HCT116 (cell line): ENCODE results near the gene SMIM32. TPM values are rescaled to one million over a fixed set of nuclear protein-coding genes. Genes with fewer than 3 reads are reported as not detected.

ENCODE experiments used
- ATAC-seq: fragments of 200-7000 bp; cut with Tn5 transposase; 2 replicates; pipeline ENCODE4 v1.9.1; 2020; ENCODE audit warnings: mild to moderate bottlenecking, moderate library complexity
- BruUV-seq: library from RNA; stranded (reverse); fragments of 400-500 nt; replicated peaks from 2 replicates; lab custom pipeline; 2021; lab: Mats Ljungman, UMichigan
- CTCF ChIA-PET: fragments of 300-600 bp; sonication (Branson Sonifier 250); formaldehyde crosslinking; loops from one replicate; lab custom pipeline; 2021; ENCODE audit warnings: antibody characterized with exemption; lab: Charles Lee
- POLR2A ChIA-PET: fragments of 300-600, 350-600 bp; sonication (Branson Sonifier 250); formaldehyde crosslinking; loops from one replicate; lab custom pipeline; 2021; ENCODE audit warnings: antibody characterized with exemption; lab: Charles Lee
- RAD21 ChIA-PET, 2 experiments: fragments of 300-600 bp; sonication (Branson Sonifier 250); formaldehyde crosslinking; loops; one replicate each; lab custom pipeline; 2023; ENCODE audit warnings: low total read pairs in 2 of 2; ENCODE audit not compliant: uncharacterized antibody in 2 of 2, unreplicated experiment in 2 of 2, low non-redundant PET in 1 of 2; lab: Charles Lee
- DNase-seq: peaks from one replicate; pipeline ENCODE4 v3.0.0-alpha.2; 2010; ENCODE audit warnings: low read depth, low spot score
- H2AFZ ChIP-seq: fragments of 200-600 bp; shearing (Covaris generic), sonication (generic); 2 replicates; pipeline ENCODE4 v1.6.1; 2017; ENCODE audit warnings: low read depth, mixed run types, mixed read lengths, antibody characterized with exemption, low read length; ENCODE audit not compliant: poor library complexity, severe bottlenecking
- H3K27ac ChIP-seq: 2 replicates; pipeline ENCODE4 v1.5.1; 2012; ENCODE audit warnings: low read depth, low read length
- H3K27me3 ChIP-seq: fragments of 200-600 bp; sonication (generic); 2 replicates; pipeline ENCODE4 v1.6.1; 2016; ENCODE audit warnings: mixed run types, low read length, mixed read lengths; ENCODE audit not compliant: insufficient read depth
- H3K36me3 ChIP-seq, 2 experiments: fragments of 200-500 bp in 1 of 2; fragments of 200-600 bp in 1 of 2; sonication (Bioruptor generic) in 1 of 2; sonication (generic) in 1 of 2; 2 replicates each; pipeline versions ENCODE4 v1.5.1 to v1.6.1; 2014 to 2016; ENCODE audit warnings: low read length in 2 of 2, inconsistent platforms in 1 of 2, mixed read lengths in 1 of 2, mixed run types in 1 of 2; ENCODE audit not compliant: insufficient read depth in 2 of 2, control insufficient read depth in 1 of 2
- H3K4me1 ChIP-seq, 2 experiments: fragments of 200-600 bp in 1 of 2; sonication (generic) in 1 of 2; 2 replicates each; pipeline versions ENCODE4 v1.5.1 to v1.6.1; 2012 to 2017; ENCODE audit warnings: low read length in 2 of 2, inconsistent platforms in 1 of 2, mild to moderate bottlenecking in 1 of 2, mixed read lengths in 1 of 2, mixed run types in 1 of 2, moderate library complexity in 1 of 2; ENCODE audit not compliant: insufficient read depth in 2 of 2, control insufficient read depth in 1 of 2
- H3K4me2 ChIP-seq: fragments of 200-600 bp; sonication (generic); 2 replicates; pipeline ENCODE4 v1.6.1; 2017; ENCODE audit warnings: mixed run types, low read length, mixed read lengths
- H3K4me3 ChIP-seq, 2 experiments: fragments of 200-600 bp in 1 of 2; sonication (generic) in 1 of 2; replicated peaks in 1 of 2; 2 replicates each; pipeline ENCODE4 v1.5.1; 2011 to 2016; ENCODE audit warnings: low read length in 2 of 2, control low read depth in 1 of 2, low read depth in 1 of 2, mild to moderate bottlenecking in 1 of 2, mixed read lengths in 1 of 2, mixed run types in 1 of 2
- H3K79me2 ChIP-seq: fragments of 200-600 bp; sonication (generic); 2 replicates; pipeline ENCODE4 v1.6.1; 2017; ENCODE audit warnings: mild to moderate bottlenecking, mixed run types, low read length, moderate library complexity, mixed read lengths; ENCODE audit not compliant: insufficient read depth
- H3K9ac ChIP-seq: fragments of 200-600 bp; sonication (generic); 2 replicates; pipeline ENCODE4 v1.6.1; 2016; ENCODE audit warnings: low read length, mixed read lengths
- H3K9me2 ChIP-seq: fragments of 200-600 bp; sonication (generic), shearing (Covaris generic); 2 replicates; pipeline ENCODE4 v1.6.1; 2017; ENCODE audit warnings: mixed run types, mild to moderate bottlenecking, moderate library complexity; ENCODE audit not compliant: insufficient read depth
- H3K9me3 ChIP-seq, 2 experiments: fragments of 200-500 bp in 1 of 2; fragments of 200-600 bp in 1 of 2; sonication (Bioruptor generic) in 1 of 2; sonication (generic) in 1 of 2; 2 replicates each; pipeline ENCODE4 v1.6.1; 2014 to 2017; ENCODE audit warnings: low read length in 2 of 2, mixed read lengths in 2 of 2, inconsistent platforms in 1 of 2, low read depth in 1 of 2, mild to moderate bottlenecking in 1 of 2, mixed run types in 1 of 2, moderate library complexity in 1 of 2; ENCODE audit not compliant: control insufficient read depth in 1 of 2, insufficient read depth in 1 of 2
- H4K20me1 ChIP-seq: fragments of 200-600 bp; sonication (generic), shearing (Covaris generic); 2 replicates; pipeline ENCODE4 v1.6.1; 2017; ENCODE audit warnings: mixed run types, mild to moderate bottlenecking, moderate library complexity; ENCODE audit not compliant: insufficient read depth
- ATF3 ChIP-seq: IDR thresholded peaks from 2 replicates; pipeline ENCODE4 v1.6.1; 2012
- CBX3 ChIP-seq: IDR thresholded peaks from 2 replicates; pipeline ENCODE4 v1.6.1; 2012; ENCODE audit warnings: low read depth
- CTCF ChIP-seq, 3 experiments: fragments of 200-600 bp in 1 of 3; sonication (generic) in 1 of 3; IDR thresholded peaks in 2 of 3; conservative IDR thresholded peaks in 1 of 3; 2 replicates each; pipeline ENCODE4 v1.5.1; 2012 to 2017; ENCODE audit warnings: low read depth in 2 of 3, low read length in 2 of 3, antibody characterized with exemption in 1 of 3, borderline replicate concordance in 1 of 3, control low read depth in 1 of 3, mild to moderate bottlenecking in 1 of 3, mixed read lengths in 1 of 3, mixed run types in 1 of 3, moderate library complexity in 1 of 3; ENCODE audit not compliant: insufficient read depth in 1 of 3
- EGR1 ChIP-seq: IDR thresholded peaks from 2 replicates; pipeline ENCODE4 v1.6.1; 2012; ENCODE audit warnings: low read depth
- EZH2phosphoT487 ChIP-seq: fragments of 200-600 bp; IDR thresholded peaks from 2 replicates; pipeline ENCODE4 v1.6.1; 2018; ENCODE audit warnings: antibody characterized with exemption, borderline replicate concordance
- JUND ChIP-seq: IDR thresholded peaks from 2 replicates; pipeline ENCODE4 v1.6.1; 2012
- POLR2A ChIP-seq: IDR thresholded peaks from 2 replicates; pipeline ENCODE4 v1.7.0; 2011; ENCODE audit warnings: borderline replicate concordance; ENCODE audit not compliant: insufficient read depth, insufficient read length; ENCODE audit errors: extremely low read depth
- RAD21 ChIP-seq: IDR thresholded peaks from 2 replicates; pipeline ENCODE4 v1.6.1; 2012; ENCODE audit warnings: low read depth, mild to moderate bottlenecking
- SIN3A ChIP-seq: IDR thresholded peaks from 2 replicates; pipeline ENCODE4 v1.6.1; 2012; ENCODE audit warnings: low read depth
- SP1 ChIP-seq: IDR thresholded peaks from 2 replicates; pipeline ENCODE4 v1.6.1; 2012; ENCODE audit warnings: low read depth
- SRF ChIP-seq: IDR thresholded peaks from 2 replicates; pipeline ENCODE4 v1.6.1; 2012; ENCODE audit warnings: low read depth
- TCF7L2 ChIP-seq: IDR thresholded peaks from 2 replicates; pipeline ENCODE4 v1.7.0; 2011; ENCODE audit warnings: borderline replicate concordance, inconsistent platforms; ENCODE audit not compliant: insufficient read depth, insufficient read length; ENCODE audit errors: extremely low read depth
- YY1 ChIP-seq: IDR thresholded peaks from 2 replicates; pipeline ENCODE4 v1.6.1; 2011; ENCODE audit warnings: low read length, low read depth, moderate library complexity, mild to moderate bottlenecking; ENCODE audit not compliant: insufficient replicate concordance; ENCODE audit errors: extremely low read depth
- ZNF274 ChIP-seq: fragments of 200-500 bp; sonication (Bioruptor generic); IDR thresholded peaks from 2 replicates; pipeline ENCODE4 v1.6.1; 2014; ENCODE audit warnings: mild to moderate bottlenecking, low read depth, low read length, inconsistent platforms
- intact Hi-C: fragments of 100-400 bp; cut with micrococcal nuclease; formaldehyde crosslinking; loops from 2 replicates; pipeline ENCODE4 v1.10.0; 2022
- total RNA-seq: library from RNA; stranded (reverse); gene quantifications from one replicate; pipeline ENCODE4 v1.2.1, GENCODE V29; 2021; ENCODE audit not compliant: unreplicated experiment

The SMIM32 gene
- total RNA-seq, 1 experiment from 2014 or later: not detected

- Histone ChIP-seq H3K27ac (no peak overlapping the region), H3K79me2 (peaks cover 73% of the 10 kb centered on the region), H3K36me3 (peaks cover 8 to 12% of the 10 kb centered on the region in 2 experiments; a peak in 3 of 4 replicates), H3K4me2 (no peak overlapping the region), H3K4me1 (no peaks in the 10 kb centered on the region), H3K4me3 (no peak overlapping the region), H2AFZ (no peak overlapping the region), H3K9ac (no peak overlapping the region), H3K9me3 (no peaks in the 10 kb centered on the region), H4K20me1 (peaks cover 10% of the 10 kb centered on the region; the same call in 1 of the 2 replicates), H3K27me3 (no peaks in the 10 kb centered on the region), H3K9me2 (no peaks in the 10 kb centered on the region)
- POLR2A ChIA-PET: no interaction called here
- intact Hi-C loops: no loop called here
- ATAC-seq (no peak), DNase-seq (no peak)
- RAD21 ChIA-PET: no interaction called here
- CTCF ChIA-PET: interaction anchor here (1.2 kb wide), 1 partner anchor 10 kb away, joined by 3 read pairs; no protein-coding TSS in a partner anchor
- TF ChIP-seq SP1 (no peak), CTCF (IDR thresholded peaks at IDR 0.05 in 2 of 3, conservative IDR thresholded peaks at IDR 0.05 in 1 of 3; ENCODE audit: borderline replicate concordance in 1 of 3, insufficient read depth in 1 of 3, low read depth in 2 of 3, low read length in 2 of 3) (no peak), EGR1 (no peak), EZH2phosphoT487 (no peak), JUND (no peak), SRF (no peak), CBX3 (no peak), ZNF274 (no peak), RAD21 (no peak), ATF3 (no peak), TCF7L2 (no peak), POLR2A (no peak), SIN3A (no peak), YY1 (no peak)
- BruUV-seq: no TSS peak
Observed at GRCh38 chr5:136164226-136164625, 28.7 kb downstream of the SMIM32 start.
